Raji (cell line): ENCODE measurements around the gene OR51B2.

Experiments used
- POLR2A ChIP-seq: IDR thresholded peaks from 2 replicates; pipeline ENCODE4 v1.6.1; 2011; ENCODE audit warnings: low read depth, low read length, control low read depth; ENCODE audit not compliant: insufficient read depth

OR51B2 gene

GRCh38 chr11:5336331-5336730 lies 12.2 kb upstream of the OR51B2 start:
- TF ChIP-seq POLR2A, result no peak

GRCh38 chr11:5335170-5335569 lies 11.1 kb upstream of the OR51B2 start:
- TF ChIP-seq POLR2A, result no peak

- TF ChIP-seq POLR2A, result no peak
These were observed 6.8 kb downstream of the OR51B2 start for GRCh38 chr11:5317292-5317691.

GRCh38 chr11:5310423-5310822 lies 13.7 kb downstream of the OR51B2 start:
- TF ChIP-seq POLR2A, result no peak

- no peak for TF ChIP-seq POLR2A
These were observed 16.7 kb downstream of the OR51B2 start for GRCh38 chr11:5307256-5308019.

- no peak for TF ChIP-seq POLR2A
These were observed 20.1 kb downstream of the OR51B2 start for GRCh38 chr11:5304046-5304445.

- no peak for TF ChIP-seq POLR2A
These were observed 20.5 kb downstream of the OR51B2 start for GRCh38 chr11:5303626-5304025.

GRCh38 chr11:5301846-5302245 lies 22.3 kb downstream of the OR51B2 start, which contains the start of gene OR51B4:
TSS of gene OR51B4 (minus strand) at chr11:5301946. CDS start at chr11:5301946, 0 bp downstream.
- TF ChIP-seq POLR2A, result no peak

- TF ChIP-seq POLR2A, result no peak
These were observed 23.8 kb downstream of the OR51B2 start for GRCh38 chr11:5300251-5300650.

GRCh38 chr11:5298451-5298850 lies 25.6 kb downstream of the OR51B2 start:
- TF ChIP-seq POLR2A, result no peak

GRCh38 chr11:5297721-5298323 lies 26.3 kb downstream of the OR51B2 start:
- TF ChIP-seq POLR2A, result no peak

- no peak for TF ChIP-seq POLR2A
These were observed 31.1 kb downstream of the OR51B2 start for GRCh38 chr11:5293028-5293427.

GRCh38 chr11:5291207-5291838 lies 32.8 kb downstream of the OR51B2 start:
- no peak for TF ChIP-seq POLR2A

GRCh38 chr11:5290106-5290505 lies 34.0 kb downstream of the OR51B2 start:
- TF ChIP-seq POLR2A, result no peak

- no peak for TF ChIP-seq POLR2A
These were observed 34.4 kb downstream of the OR51B2 start for GRCh38 chr11:5289696-5290095.
